T-cell (primary cell): ENCODE data around the gene R3HDM2. TPM values are rescaled to one million over a fixed set of nuclear protein-coding genes. Genes with fewer than 3 reads are reported as not detected.
A peak's percentile ranks its signal among the peaks of the same experiment; 100 is the strongest.

Experiments
- ATAC-seq, 4 experiments: fragments of 200-7000 bp in 3 of 4; fragments of 150-1000 bp in 1 of 4; cut with Tn5 transposase; replicated peaks in 1 of 4; 1 replicate in 3 of 4; 2 replicates in 1 of 4; pipeline ENCODE4 v1.10.0; 2021; ENCODE audit warnings: moderate library complexity in 3 of 4, mild to moderate bottlenecking in 2 of 4, moderate number of reproducible peaks in 1 of 4
- CTCF ChIA-PET, 2 donors: fragments of 300-600 bp; sonication (Branson Sonifier 250); formaldehyde crosslinking; loops; one replicate each; lab custom pipeline; 2022; ENCODE audit warnings: antibody characterized with exemption in 2 of 2; lab: Charles Lee
- POLR2A ChIA-PET, 2 donors: fragments of 300-600 bp; sonication (Branson Sonifier 250); formaldehyde crosslinking; loops; one replicate each; lab custom pipeline; 2022; ENCODE audit warnings: antibody characterized with exemption in 2 of 2; lab: Charles Lee
- DNase-seq, 35 experiments: peaks; one replicate each; pipeline versions ENCODE4 v3.0.0 to v3.0.0-alpha.2; 2013 to 2023
- H3K27ac ChIP-seq: one replicate; pipeline ENCODE4 v1.5.1; 2013; ENCODE audit warnings: low read length
- H3K27me3 ChIP-seq, 2 experiments: replicated peaks in 1 of 2; 1 replicate in 1 of 2; 2 replicates in 1 of 2; pipeline versions ENCODE4 v1.6.1 to v1.7.0; 2013; ENCODE audit warnings: low read length in 1 of 2, mixed read lengths in 1 of 2; ENCODE audit not compliant: control insufficient read depth in 2 of 2, insufficient read depth in 2 of 2; ENCODE audit errors: extremely low read depth in 1 of 2
- H3K36me3 ChIP-seq, 2 donors: 1 replicate in 1 of 2; 2 replicates in 1 of 2; pipeline versions ENCODE4 v1.6.1 to v1.7.0; 2013; ENCODE audit warnings: low read length in 1 of 2; ENCODE audit not compliant: control insufficient read depth in 2 of 2, insufficient read depth in 1 of 2; ENCODE audit errors: extremely low read depth in 1 of 2
- H3K4me1 ChIP-seq, 2 experiments: 1 replicate in 1 of 2; 2 replicates in 1 of 2; pipeline versions ENCODE4 v1.6.1 to v1.7.0; 2013; ENCODE audit warnings: low read length in 2 of 2, mixed read lengths in 1 of 2; ENCODE audit not compliant: insufficient read depth in 2 of 2, control insufficient read depth in 1 of 2; ENCODE audit errors: extremely low read depth in 1 of 2
- H3K4me3 ChIP-seq, 2 donors: 1 replicate in 1 of 2; 2 replicates in 1 of 2; pipeline versions ENCODE4 v1.5.1 to v1.7.0; 2013; ENCODE audit warnings: mild to moderate bottlenecking in 2 of 2, low read length in 1 of 2, moderate library complexity in 1 of 2; ENCODE audit not compliant: control insufficient read depth in 1 of 2; ENCODE audit errors: extremely low read depth in 1 of 2
- H3K9me3 ChIP-seq: 2 replicates; pipeline ENCODE4 v1.7.0; 2013
- H3K27ac Mint-ChIP-seq, 2 donors: one replicate each; pipeline ENCODE4 v1.8.0; 2020 to 2021; ENCODE audit warnings: mild to moderate bottlenecking in 2 of 2, mixed read lengths in 2 of 2
- H3K27me3 Mint-ChIP-seq, 2 donors: one replicate each; pipeline ENCODE4 v1.8.0; 2021 to 2022; ENCODE audit warnings: mixed read lengths in 2 of 2
- H3K36me3 Mint-ChIP-seq: one replicate; pipeline ENCODE4 v1.8.0; 2021; ENCODE audit warnings: mixed read lengths
- H3K4me1 Mint-ChIP-seq, 3 donors: one replicate each; pipeline ENCODE4 v1.8.0; 2020 to 2022; ENCODE audit warnings: mixed read lengths in 3 of 3, mild to moderate bottlenecking in 1 of 3
- H3K4me3 Mint-ChIP-seq, 3 donors: one replicate each; pipeline ENCODE4 v1.8.0; 2020 to 2022; ENCODE audit warnings: mild to moderate bottlenecking in 3 of 3, mixed read lengths in 3 of 3, moderate library complexity in 3 of 3
- H3K9me3 Mint-ChIP-seq, 3 donors: one replicate each; pipeline ENCODE4 v1.8.0; 2020 to 2022; ENCODE audit warnings: mixed read lengths in 3 of 3
- WGBS: methylation state at CpG from one replicate; pipeline ENCODE4 v1.1.5; 2013; ENCODE audit warnings: missing lambda C conversion rate; ENCODE audit not compliant: insufficient coverage; 5-methylcytosine and 5-hydroxymethylcytosine counted together
- total RNA-seq, 35 experiments: library from RNA in 6 of 35; stranded (reverse) in 6 of 35; fragments of 120-200 nt in 1 of 35; gene quantifications; one replicate each; pipeline versions ENCODE4 v1.2.1 to v1.2.4 and lab custom pipeline; 2013 to 2026

Gene R3HDM2
- total RNA-seq, 5 donors from 2014 or later (not counting 1 experiment from before 2014, with no cell fraction given): 88.3 to 122 (median 94.7) TPM

- H3K4me1 Mint-ChIP-seq: peaks cover 4 to 9% (median 5%) of the 10 kb centered on the region in 3 donors
- peaks cover 8 to 9% of the 10 kb centered on the region in 2 donors for H3K27me3 Mint-ChIP-seq
- ChIA-PET POLR2A (no interaction called here), CTCF (interaction anchor here in 1 of 2 donors (0.6 kb wide), 1 partner anchor 63 kb away, joined by 3 read pairs; no protein-coding TSS in a partner anchor)
- no peaks in the 10 kb centered on the region for H3K36me3 ChIP-seq
- H3K4me3 ChIP-seq: no peak overlapping the region
- no peak overlapping the region for H3K4me3 Mint-ChIP-seq
- no peak for ATAC-seq
- no CpG with 5 or more reads among the region's 1 CpG for WGBS
- H3K27me3 ChIP-seq: peaks cover 0 to 10% of the 10 kb centered on the region in 2 experiments
- H3K27ac ChIP-seq: no peak overlapping the region
- no peak overlapping the region for H3K27ac Mint-ChIP-seq
- H3K9me3 ChIP-seq: no peaks in the 10 kb centered on the region
- peaks cover 0 to 11% (median 6%) of the 10 kb centered on the region in 3 donors for H3K9me3 Mint-ChIP-seq
- no peak for DNase-seq
- H3K4me1 ChIP-seq: peaks cover 2 to 8% of the 10 kb centered on the region in 2 experiments
- peaks cover 9% of the 10 kb centered on the region for H3K36me3 Mint-ChIP-seq
These were observed 7.6 kb upstream of the R3HDM2 start for GRCh38 chr12:57438400-57438799.

- peak overlapping the region in 1 of 3 donors; percentile 17 for H3K4me3 Mint-ChIP-seq
These were observed 4.5 kb upstream of the R3HDM2 start for GRCh38 chr12:57435293-57435692.

GRCh38 chr12:57434517-57435223, 3.8 kb upstream of the R3HDM2 start, which contains the start of gene INHBC:
Gene INHBC, plus strand, starts transcription at chr12:57434784. Its CDS starts 103 bp downstream, at chr12:57434887.
- POLR2A ChIA-PET: interaction anchor here in 1 of 2 donors (0.7 kb wide), 1 partner anchor 54 kb away, joined by 3 read pairs; no protein-coding TSS in a partner anchor
- ATAC-seq: no peak
- CTCF ChIA-PET: interaction anchor here (0.6 to 0.7 kb wide), 2 partner anchors 29 to 1077 kb away, joined by 3 read pairs; no protein-coding TSS in a partner anchor
- Mint-ChIP-seq H3K36me3 (no peaks in the 10 kb centered on the region), H3K27me3 (no peaks in the 10 kb centered on the region), H3K4me1 (peaks cover 18 to 25% (median 23%) of the 10 kb centered on the region in 3 donors), H3K4me3 (peak within 1 kb of the TSS in 1 of 3 donors; percentile 17), H3K9me3 (no peaks in the 10 kb centered on the region), H3K27ac (peak within 1 kb of the TSS; percentile 72 to 74)
- peaks cover 0 to 4% of the 10 kb centered on the region in 2 experiments for H3K27me3 ChIP-seq
- 85% methylated on average over 8 of the region's 8 CpGs for WGBS
- no peak within 1 kb of the TSS for H3K27ac ChIP-seq
- peaks cover 9 to 19% of the 10 kb centered on the region in 2 experiments for H3K4me1 ChIP-seq
- no peak for DNase-seq
- H3K36me3 ChIP-seq: no peaks in the 10 kb centered on the region
- H3K9me3 ChIP-seq: no peaks in the 10 kb centered on the region
- no peak within 1 kb of the TSS for H3K4me3 ChIP-seq

More at GRCh38 chr12:57435293-57435692, 4.5 kb upstream of the R3HDM2 start:
- H3K27me3 Mint-ChIP-seq: no peaks in the 10 kb centered on the region
- H3K27ac Mint-ChIP-seq: peak overlapping the region; percentile 72 to 74
- H3K4me1 ChIP-seq: peaks cover 6 to 13% of the 10 kb centered on the region in 2 experiments
- ChIA-PET POLR2A (interaction anchor here in 1 of 2 donors (0.7 kb wide), 1 partner anchor 54 kb away, joined by 3 read pairs; no protein-coding TSS in a partner anchor), CTCF (no interaction called here)
- peaks cover 0 to 4% of the 10 kb centered on the region in 2 experiments for H3K27me3 ChIP-seq
- no peak for DNase-seq
- ATAC-seq: no peak
- H3K36me3 Mint-ChIP-seq: no peaks in the 10 kb centered on the region
- H3K4me3 ChIP-seq: no peak overlapping the region
- H3K36me3 ChIP-seq: no peaks in the 10 kb centered on the region
- H3K4me1 Mint-ChIP-seq: peaks cover 13 to 19% (median 17%) of the 10 kb centered on the region in 3 donors
- no peaks in the 10 kb centered on the region for H3K9me3 Mint-ChIP-seq
- WGBS: 65% methylated on average over 3 of the region's 4 CpGs
- no peaks in the 10 kb centered on the region for H3K9me3 ChIP-seq
- no peak overlapping the region for H3K27ac ChIP-seq

GRCh38 chr12:57433370-57433769, 2.5 kb upstream of the R3HDM2 start:
- Histone ChIP-seq H3K9me3 (no peaks in the 10 kb centered on the region), H3K4me3 (no peak overlapping the region), H3K4me1 (peaks cover 11 to 29% of the 10 kb centered on the region in 2 experiments), H3K36me3 (no peaks in the 10 kb centered on the region), H3K27ac (no peak overlapping the region), H3K27me3 (peaks cover 0 to 4% of the 10 kb centered on the region in 2 experiments)
- Mint-ChIP-seq H3K4me1 (peaks cover 27 to 35% (median 32%) of the 10 kb centered on the region in 3 donors), H3K27me3 (no peaks in the 10 kb centered on the region), H3K27ac (no peak overlapping the region), H3K36me3 (no peaks in the 10 kb centered on the region), H3K9me3 (no peaks in the 10 kb centered on the region), H3K4me3 (no peak overlapping the region)
- POLR2A ChIA-PET: no interaction called here
- CTCF ChIA-PET: interaction anchor here in 1 of 2 donors (0.7 to 1.3 kb wide), 2 partner anchors 19 to 25 kb away, joined by 3 read pairs; no protein-coding TSS in a partner anchor
- ATAC-seq: no peak
- DNase-seq: no peak
- 93% methylated on average over 3 of the region's 3 CpGs for WGBS

- peak in 1 of 35 experiments; percentile 18 for DNase-seq
- WGBS: no CpG with 5 or more reads among the region's 11 CpGs
- peak overlapping the region in 1 of 2 donors; percentile 62 for H3K4me3 ChIP-seq
These were observed 878 bp upstream of the R3HDM2 start for GRCh38 chr12:57431654-57432188.

More at GRCh38 chr12:57431654-57432188, 878 bp upstream of the R3HDM2 start:
- ChIA-PET CTCF (interaction anchor here in 1 of 2 donors (0.9 kb wide), 1 partner anchor 48 kb away, joined by 3 read pairs; no protein-coding TSS in a partner anchor), POLR2A (no interaction called here)
- Mint-ChIP-seq H3K27me3 (no peaks in the 10 kb centered on the region), H3K4me1 (peaks cover 32 to 44% (median 42%) of the 10 kb centered on the region in 3 donors), H3K4me3 (peak overlapping the region; percentile 88 to 92 (median 89)), H3K36me3 (no peaks in the 10 kb centered on the region), H3K9me3 (no peaks in the 10 kb centered on the region), H3K27ac (peak overlapping the region; percentile 97 to 99)
- peak overlapping the region; percentile 98 for H3K27ac ChIP-seq
- H3K27me3 ChIP-seq: peaks cover 0 to under 1% of the 10 kb centered on the region in 2 experiments
- H3K4me1 ChIP-seq: peaks cover 11 to 29% of the 10 kb centered on the region in 2 experiments
- H3K36me3 ChIP-seq: no peaks in the 10 kb centered on the region
- H3K9me3 ChIP-seq: no peaks in the 10 kb centered on the region
- ATAC-seq: no peak
